PFSK-1 (cell line): ENCODE measurements around the gene TRUB1.

Source experiments
- FOXP2 ChIP-seq: optimal IDR thresholded peaks from 2 replicates; pipeline ENCODE3; 2011; ENCODE audit warnings: borderline replicate concordance, control low read depth, inconsistent platforms; ENCODE audit not compliant: insufficient read depth; ENCODE audit errors: extremely low read length, extremely low read depth
- POLR2AphosphoS5 ChIP-seq: IDR thresholded peaks from 2 replicates; pipeline ENCODE4 v1.6.1; 2012; ENCODE audit warnings: low read depth, mild to moderate bottlenecking, control low read depth, low read length, moderate library complexity
- REST ChIP-seq, 2 experiments: IDR thresholded peaks; 2 replicates each; pipeline versions ENCODE4 v1.6.1 to v1.8.0; 2011 to 2012; ENCODE audit warnings: low read depth in 2 of 2, low read length in 2 of 2, control low read depth in 1 of 2, inconsistent platforms in 1 of 2, mild to moderate bottlenecking in 1 of 2, moderate library complexity in 1 of 2; ENCODE audit not compliant: insufficient read depth in 1 of 2

- no peak for TF ChIP-seq POLR2AphosphoS5
- TF ChIP-seq REST (IDR thresholded peaks at IDR 0.05; ENCODE audit: insufficient read depth in 1 of 2, low read depth in 2 of 2, low read length in 2 of 2): no peak
- TF ChIP-seq FOXP2: no peak
These were observed 53.0 kb downstream of the TRUB1 start for GRCh38 chr10:114990991-114991390.
